HG02870 (cell line): Measurements from ENCODE around the gene SIM2.

ENCODE experiments used
- ATAC-seq: cut with Tn5 transposase; IDR thresholded peaks from one replicate; pipeline ENCODE4 v1.9.1; 2021; ENCODE audit warnings: mild to moderate bottlenecking, moderate library complexity; ENCODE audit not compliant: unreplicated experiment

Gene SIM2

DNA sequence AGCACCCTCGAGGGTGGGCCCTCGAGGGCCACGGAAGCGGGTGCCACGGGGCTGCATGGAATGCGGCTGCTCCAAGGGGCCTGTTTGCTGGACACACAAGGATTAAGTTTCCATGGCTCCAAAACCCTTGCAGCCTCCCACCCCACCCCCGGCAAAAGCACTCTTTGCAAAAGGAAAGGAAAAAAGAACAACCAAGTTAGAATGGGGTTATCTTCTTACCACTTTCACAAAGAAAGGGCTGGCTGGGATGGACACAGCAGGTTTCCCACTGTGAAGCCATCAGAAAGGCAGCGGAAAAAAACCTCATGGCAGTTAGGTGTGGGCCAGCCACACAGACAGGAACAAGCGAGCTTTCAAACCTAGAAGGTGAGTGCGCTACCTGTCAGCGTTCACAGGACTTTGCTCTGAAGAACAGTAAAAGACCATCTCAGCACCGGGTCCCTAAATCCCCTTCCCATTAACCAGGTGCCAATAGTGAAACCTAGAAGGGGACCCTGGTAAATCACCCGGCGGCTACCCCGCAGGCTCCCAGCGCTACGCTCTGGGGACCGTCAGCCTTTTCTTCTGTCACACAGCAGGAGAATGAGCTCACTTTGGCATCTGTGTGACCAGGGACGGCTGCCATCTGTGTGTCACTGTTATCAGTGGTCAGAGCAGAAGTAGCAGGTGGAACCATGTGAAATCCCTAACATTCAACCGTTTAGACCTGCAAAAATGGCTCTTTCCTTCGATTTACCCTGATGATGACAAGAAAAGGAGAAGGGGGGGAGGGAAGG lies 93.0 kb downstream of the SIM2 start:
- ATAC-seq, result no peak

DNA sequence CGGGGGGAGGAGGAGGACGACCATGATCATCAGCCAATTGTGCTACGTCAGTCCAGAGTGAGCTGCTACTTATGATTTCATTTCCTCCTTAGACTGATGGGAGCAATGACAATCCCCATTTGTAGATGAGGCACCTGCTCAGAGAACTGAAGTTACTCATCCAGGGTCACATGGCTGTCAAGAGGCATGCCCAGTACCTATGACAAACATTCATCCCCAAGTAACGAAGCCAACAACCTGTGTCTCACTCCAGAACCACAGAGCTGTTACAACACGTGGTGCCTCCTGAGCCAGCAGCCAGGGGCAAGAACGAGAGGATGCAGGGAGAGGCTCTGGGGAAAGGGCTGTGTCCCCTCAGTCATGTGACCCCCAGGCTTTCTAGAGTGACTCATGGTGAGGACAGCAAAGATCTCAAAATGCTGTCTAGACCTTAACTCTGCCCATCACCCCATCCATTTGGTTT lies 93.6 kb downstream of the SIM2 start:
- ATAC-seq, result no peak

DNA sequence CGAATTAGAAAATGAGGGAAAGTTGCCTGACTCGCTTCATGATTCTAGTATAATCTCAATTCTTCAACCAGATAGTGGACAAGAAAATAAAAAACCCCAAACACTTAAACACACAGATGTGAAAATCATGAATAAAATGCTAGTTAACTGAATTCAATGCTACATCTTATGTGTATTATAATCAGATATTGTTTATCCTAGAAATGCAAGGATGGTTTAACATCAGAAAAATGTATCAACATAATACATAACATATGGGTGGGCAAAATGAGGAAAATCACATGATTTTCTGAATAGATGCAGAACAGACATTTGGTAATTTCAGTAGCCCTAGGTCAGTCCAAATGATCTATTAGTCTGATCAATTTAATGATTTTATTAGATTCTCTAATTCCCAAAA lies 97.2 kb downstream of the SIM2 start:
- ATAC-seq, result no peak

DNA sequence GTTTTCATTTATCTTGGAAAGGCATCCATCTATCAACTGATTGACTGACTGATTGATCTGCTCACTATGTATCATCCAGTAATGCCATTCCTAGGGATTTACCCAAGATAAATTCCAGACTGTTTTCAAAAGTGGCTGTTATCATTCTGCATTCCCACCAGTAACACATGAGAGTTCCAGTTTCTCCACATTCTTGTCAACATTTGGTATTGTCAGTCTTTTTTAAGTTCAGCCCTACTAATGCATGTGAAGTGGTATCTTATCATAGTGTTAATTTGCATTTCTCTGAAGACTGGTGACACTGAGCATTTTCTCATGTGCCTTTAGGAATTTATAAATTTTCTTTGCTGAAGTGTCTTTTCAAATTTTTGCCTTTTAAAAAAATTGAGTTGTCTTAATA lies 99.6 kb downstream of the SIM2 start:
- ATAC-seq, result no peak
